Subcutaneous adipose tissue (tissue), 4 donors: Measurements from ENCODE around the gene IGLON5. TPM values are rescaled to one million over a fixed set of nuclear protein-coding genes. Genes with fewer than 3 reads are reported as not detected.

Experiments used
- total RNA-seq, 4 donors: library from RNA; depleted of rRNA; stranded (reverse); fragments of >200 nt; gene quantifications; one replicate each; pipeline ENCODE4 v1.1.0, GENCODE V29; 2016
- TF ChIP-seq, protein P1 (sequence below): fragments of 450-650 bp; IDR thresholded peaks from one replicate; pipeline ENCODE4 v1.5.1; 2016; ENCODE audit warnings: low read depth, mild to moderate bottlenecking, control low read depth, antibody characterized with exemption, moderate library complexity

IGLON5 gene
- total RNA-seq, 4 donors from 2014 or later, result 0.17 to 0.82 (median 0.22) TPM; not detected in 1

DNA sequence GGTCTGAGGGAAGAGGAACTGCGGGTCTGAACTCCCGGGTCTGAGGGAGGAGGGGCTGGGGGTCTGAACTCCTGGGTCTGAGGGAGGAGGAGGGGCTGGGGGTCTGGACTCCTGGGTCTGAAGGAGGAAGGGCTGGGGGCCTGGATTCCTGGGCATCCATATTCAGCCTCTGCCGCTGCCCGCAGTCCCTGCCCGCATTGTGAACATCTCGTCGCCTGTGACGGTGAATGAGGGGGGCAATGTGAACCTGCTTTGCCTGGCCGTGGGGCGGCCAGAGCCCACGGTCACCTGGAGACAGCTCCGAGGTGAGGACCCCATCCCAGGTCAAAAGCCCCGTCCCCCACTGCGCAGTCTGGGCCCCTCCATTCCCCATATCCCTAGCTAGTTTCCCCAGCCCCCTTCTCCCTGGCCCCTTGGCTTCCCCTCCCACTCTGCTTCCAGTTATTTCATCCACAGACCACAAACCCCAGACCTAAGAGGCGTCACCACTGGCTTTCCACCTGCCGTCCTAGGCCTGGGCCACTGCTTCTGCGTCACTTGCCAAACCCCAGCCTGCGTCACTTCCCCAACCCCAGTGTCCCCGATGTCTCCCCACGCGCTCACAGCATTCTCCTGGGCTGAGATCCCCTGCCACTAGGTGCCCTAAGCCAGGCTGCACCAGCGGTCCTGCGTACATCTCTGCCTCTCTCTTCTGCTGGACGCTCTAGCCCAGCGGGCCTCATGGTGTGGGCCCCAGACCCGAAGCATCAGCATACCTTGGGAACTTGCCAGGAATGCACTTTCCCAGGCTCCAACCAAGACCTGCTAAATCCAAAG lies 13.9 kb downstream of the IGLON5 start:
- TF ChIP-seq, protein P1, sequence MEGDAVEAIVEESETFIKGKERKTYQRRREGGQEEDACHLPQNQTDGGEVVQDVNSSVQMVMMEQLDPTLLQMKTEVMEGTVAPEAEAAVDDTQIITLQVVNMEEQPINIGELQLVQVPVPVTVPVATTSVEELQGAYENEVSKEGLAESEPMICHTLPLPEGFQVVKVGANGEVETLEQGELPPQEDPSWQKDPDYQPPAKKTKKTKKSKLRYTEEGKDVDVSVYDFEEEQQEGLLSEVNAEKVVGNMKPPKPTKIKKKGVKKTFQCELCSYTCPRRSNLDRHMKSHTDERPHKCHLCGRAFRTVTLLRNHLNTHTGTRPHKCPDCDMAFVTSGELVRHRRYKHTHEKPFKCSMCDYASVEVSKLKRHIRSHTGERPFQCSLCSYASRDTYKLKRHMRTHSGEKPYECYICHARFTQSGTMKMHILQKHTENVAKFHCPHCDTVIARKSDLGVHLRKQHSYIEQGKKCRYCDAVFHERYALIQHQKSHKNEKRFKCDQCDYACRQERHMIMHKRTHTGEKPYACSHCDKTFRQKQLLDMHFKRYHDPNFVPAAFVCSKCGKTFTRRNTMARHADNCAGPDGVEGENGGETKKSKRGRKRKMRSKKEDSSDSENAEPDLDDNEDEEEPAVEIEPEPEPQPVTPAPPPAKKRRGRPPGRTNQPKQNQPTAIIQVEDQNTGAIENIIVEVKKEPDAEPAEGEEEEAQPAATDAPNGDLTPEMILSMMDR, result no peak

DNA sequence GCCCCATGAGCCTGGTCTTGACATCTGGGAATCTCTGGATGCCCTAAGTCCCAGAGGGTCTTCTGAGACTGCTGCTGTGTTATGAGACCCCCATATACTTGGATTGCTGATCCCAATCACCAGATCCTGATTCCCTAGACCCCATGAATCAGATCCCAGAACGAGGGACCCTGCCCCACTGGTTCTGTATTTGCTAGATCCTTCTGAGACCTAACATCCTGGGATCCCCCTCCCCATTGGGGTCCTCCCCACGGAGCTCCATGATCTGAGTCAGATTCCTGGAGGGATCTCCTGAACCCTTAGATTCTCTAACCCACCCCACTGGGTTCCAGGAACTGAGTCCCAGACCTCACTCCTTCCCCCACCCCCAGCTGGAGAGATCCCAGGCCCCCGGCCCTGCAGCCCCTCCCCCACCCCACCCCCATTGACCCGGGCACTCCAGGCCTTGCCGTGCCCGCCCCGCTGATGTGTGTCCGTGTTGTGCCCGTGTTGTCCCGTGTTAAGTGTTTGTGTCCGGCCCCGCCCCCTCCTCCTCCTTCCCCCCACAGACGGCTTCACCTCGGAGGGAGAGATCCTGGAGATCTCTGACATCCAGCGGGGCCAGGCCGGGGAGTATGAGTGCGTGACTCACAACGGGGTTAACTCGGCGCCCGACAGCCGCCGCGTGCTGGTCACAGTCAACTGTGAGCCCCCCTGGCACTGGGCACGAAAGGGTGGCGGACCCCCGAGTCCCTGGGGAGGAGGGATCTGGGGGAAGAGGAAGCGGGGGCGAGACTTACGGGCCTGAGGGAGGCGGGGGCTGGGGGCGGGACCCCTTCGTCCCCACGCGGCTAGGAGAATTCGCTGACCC lies 15.0 kb downstream of the IGLON5 start:
- TF ChIP-seq, protein P1, result no peak

DNA sequence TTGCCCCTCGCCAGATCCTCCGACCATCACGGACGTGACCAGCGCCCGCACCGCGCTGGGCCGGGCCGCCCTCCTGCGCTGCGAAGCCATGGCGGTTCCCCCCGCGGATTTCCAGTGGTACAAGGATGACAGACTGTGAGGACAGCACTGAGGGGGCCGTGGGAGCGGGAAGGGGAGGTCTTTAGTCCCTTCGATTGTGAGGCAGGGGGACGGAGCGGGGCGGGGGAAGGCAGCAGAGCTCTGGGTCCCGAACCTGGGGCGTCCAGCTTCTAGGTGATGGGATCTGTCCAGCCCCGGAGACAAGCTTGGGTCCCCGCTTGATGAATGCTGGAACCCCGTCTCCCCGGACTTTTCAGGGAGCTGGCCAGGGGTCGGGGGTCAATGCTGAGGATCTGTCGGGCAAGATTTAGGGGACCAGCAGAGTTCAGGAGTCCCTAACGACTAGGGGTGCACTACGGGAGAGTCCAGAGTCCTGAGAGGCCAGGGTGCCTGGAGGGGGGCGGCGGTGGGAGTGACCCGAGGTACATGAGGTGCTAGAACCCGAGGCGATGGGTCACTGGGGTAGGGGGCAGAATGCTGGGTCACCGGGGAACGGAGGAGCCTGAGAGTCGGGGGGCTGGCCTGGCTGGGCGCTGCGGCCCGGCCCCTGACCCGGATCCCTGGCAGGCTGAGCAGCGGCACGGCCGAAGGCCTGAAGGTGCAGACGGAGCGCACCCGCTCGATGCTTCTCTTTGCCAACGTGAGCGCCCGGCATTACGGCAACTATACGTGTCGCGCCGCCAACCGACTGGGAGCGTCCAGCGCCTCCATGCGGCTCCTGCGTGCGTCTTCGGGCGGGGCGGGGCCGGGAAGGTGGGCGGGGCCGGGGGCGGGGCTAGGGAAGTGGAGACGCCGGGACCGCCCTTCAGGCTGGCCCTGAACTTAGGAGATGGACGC lies 15.9 kb downstream of the IGLON5 start:
- TF ChIP-seq, protein P1, result no peak

DNA sequence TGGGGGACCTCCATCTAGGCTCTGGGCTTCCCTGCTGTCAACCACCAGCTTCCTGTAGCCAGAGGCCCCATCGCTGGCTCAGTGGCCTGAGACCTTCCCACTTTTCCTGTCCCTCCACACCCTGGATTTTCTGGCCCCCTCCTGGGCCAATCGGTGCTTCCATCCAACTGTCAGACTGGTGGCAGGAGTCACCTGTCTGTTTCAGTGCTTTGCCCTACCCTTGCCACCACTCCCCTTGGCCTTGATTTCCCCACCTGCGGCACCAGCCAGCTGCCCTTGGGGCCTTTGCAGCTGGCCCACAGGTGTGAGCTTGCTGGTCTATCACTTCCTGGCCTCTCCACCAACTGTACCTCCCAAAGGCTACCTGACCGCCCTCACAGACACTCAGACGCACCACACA lies 18.0 kb downstream of the IGLON5 start:
- TF ChIP-seq, protein P1, result no peak

DNA sequence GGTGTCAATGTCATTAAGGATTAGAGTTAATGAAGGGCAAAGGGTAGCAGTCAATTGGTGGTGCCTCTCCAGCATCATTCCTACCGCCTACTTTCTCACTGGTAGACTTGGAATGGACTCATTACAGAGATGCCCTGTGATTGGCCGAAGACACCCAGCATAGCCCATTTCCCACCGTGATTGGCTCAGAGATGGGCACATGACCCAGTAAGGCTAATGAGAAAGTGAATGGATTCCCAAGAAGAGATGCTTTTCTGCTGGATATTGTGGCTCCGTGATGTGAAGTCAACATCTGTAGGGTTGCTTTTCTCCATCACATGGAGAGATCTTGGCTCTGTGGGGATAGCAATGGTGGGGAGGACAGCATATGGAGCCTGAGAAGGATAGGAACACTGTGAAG lies 18.9 kb downstream of the IGLON5 start:
- TF ChIP-seq, protein P1, result no peak

DNA sequence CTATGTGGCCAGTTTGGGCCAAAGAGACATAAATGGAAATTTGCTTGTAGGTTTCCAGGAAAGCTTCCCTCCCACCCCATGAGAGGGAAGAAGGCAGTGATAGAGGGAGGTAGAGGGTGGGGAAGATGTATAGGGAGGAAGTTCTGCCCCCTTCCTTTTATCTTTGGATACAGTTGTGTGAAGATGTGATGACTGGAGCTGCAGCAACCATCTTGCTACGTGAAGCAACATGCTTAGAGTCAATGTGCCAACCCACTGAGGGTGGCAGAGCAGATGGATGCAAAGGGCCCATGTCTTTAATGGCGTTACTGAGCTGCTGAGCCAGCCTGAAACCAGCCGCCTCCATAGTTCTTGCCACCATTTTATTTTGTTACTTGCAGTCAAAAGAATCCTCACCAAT lies 19.7 kb downstream of the IGLON5 start:
- TF ChIP-seq, protein P1, result no peak
